ENCODE results near the gene ZNF74.

DNA sequence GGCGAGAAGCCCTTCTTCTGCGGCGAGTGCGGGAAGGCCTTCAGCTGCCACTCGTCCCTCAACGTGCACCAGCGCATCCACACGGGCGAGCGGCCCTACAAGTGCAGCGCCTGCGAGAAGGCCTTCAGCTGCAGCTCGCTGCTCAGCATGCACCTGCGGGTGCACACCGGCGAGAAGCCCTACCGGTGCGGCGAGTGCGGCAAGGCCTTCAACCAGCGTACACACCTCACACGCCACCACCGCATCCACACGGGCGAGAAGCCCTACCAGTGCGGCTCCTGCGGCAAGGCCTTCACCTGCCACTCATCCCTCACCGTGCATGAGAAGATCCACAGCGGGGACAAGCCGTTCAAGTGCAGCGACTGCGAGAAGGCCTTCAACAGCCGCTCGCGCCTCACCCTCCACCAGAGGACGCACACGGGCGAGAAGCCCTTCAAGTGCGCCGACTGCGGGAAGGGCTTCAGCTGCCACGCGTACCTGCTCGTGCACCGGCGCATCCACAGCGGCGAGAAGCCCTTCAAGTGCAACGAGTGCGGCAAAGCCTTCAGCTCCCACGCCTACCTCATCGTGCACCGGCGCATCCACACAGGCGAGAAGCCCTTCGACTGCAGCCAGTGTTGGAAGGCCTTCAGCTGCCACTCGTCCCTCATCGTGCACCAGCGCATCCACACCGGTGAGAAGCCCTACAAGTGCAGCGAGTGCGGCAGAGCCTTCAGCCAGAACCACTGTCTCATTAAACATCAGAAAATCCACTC is 12.2 kb downstream of the ZNF74 start:
- TF ChIP-seq, protein P1, sequence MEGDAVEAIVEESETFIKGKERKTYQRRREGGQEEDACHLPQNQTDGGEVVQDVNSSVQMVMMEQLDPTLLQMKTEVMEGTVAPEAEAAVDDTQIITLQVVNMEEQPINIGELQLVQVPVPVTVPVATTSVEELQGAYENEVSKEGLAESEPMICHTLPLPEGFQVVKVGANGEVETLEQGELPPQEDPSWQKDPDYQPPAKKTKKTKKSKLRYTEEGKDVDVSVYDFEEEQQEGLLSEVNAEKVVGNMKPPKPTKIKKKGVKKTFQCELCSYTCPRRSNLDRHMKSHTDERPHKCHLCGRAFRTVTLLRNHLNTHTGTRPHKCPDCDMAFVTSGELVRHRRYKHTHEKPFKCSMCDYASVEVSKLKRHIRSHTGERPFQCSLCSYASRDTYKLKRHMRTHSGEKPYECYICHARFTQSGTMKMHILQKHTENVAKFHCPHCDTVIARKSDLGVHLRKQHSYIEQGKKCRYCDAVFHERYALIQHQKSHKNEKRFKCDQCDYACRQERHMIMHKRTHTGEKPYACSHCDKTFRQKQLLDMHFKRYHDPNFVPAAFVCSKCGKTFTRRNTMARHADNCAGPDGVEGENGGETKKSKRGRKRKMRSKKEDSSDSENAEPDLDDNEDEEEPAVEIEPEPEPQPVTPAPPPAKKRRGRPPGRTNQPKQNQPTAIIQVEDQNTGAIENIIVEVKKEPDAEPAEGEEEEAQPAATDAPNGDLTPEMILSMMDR (IDR thresholded peaks at IDR 0.05 in 8 of 11, conservative IDR thresholded peaks at IDR 0.05 in 3 of 11) = no peak
- no peak for TF ChIP-seq POLR2A (IDR thresholded peaks at IDR 0.05)
- no peak for TF ChIP-seq POLR2AphosphoS5 (IDR thresholded peaks at IDR 0.05)

Data from spleen (tissue), 7 donors.